Stimulated activated CD8-positive, alpha-beta memory T cell treated with anti-CD3 and anti-CD28 coated beads, Interleukin-12 subunit alpha, Interleukin-12 subunit beta, amount 100 ng/mL, for 24 hours (primary cell): ENCODE measurements around the gene NEU1.
A peak's percentile ranks its signal among the peaks of the same experiment; 100 is the strongest.
"Not testable (repeated sequence)": the region's sequence is repeated elsewhere in the genome, so short reads cannot be mapped to it uniquely, and the experiment has no call there.

Experiments used
- DNase-seq: peaks from one replicate; pipeline ENCODE4 v3.0.0-alpha.2; 2020; ENCODE audit errors: extremely low read depth

Gene NEU1

GRCh38 chr6:31862344-31863235 is at the start of gene NEU1:
NEU1 (minus strand) TSS chr6:31862821; CDS start chr6:31862776, 45 bp downstream.
- DNase-seq, result peak; percentile 98

GRCh38 chr6:31911826-31912585 is 49.4 kb upstream of the NEU1 start:
- no peak for DNase-seq

GRCh38 chr6:31909298-31909697 is 46.7 kb upstream of the NEU1 start:
- not testable (repeated sequence) for DNase-seq

- DNase-seq, result no peak
These were observed 46.2 kb upstream of the NEU1 start for GRCh38 chr6:31908791-31909190.

- not testable (repeated sequence) for DNase-seq
These were observed 45.6 kb upstream of the NEU1 start for GRCh38 chr6:31908255-31908654.

- DNase-seq, result no peak
These were observed 44.7 kb upstream of the NEU1 start for GRCh38 chr6:31907158-31907813.

GRCh38 chr6:31906727-31907126 is 44.1 kb upstream of the NEU1 start:
- not testable (repeated sequence) for DNase-seq

GRCh38 chr6:31906122-31906521 is 43.5 kb upstream of the NEU1 start:
- no peak for DNase-seq

GRCh38 chr6:31905041-31905440 is 42.4 kb upstream of the NEU1 start:
- DNase-seq, result no peak

GRCh38 chr6:31903957-31904356 is 41.3 kb upstream of the NEU1 start:
- no peak for DNase-seq

- peak; percentile 72 for DNase-seq
These were observed 39.5 kb upstream of the NEU1 start, which contains the start of gene ZBTB12 for GRCh38 chr6:31901953-31902643. ZBTB12 (minus strand) TSS chr6:31902086; CDS start chr6:31901305, 781 bp downstream.

- peak; percentile 55 for DNase-seq
These were observed 38.9 kb upstream of the NEU1 start for GRCh38 chr6:31901415-31901952.

GRCh38 chr6:31900917-31901414 is 38.3 kb upstream of the NEU1 start:
- DNase-seq, result no peak

GRCh38 chr6:31899882-31900722 is 37.5 kb upstream of the NEU1 start:
- DNase-seq, result no peak

- DNase-seq, result no peak
These were observed 36.6 kb upstream of the NEU1 start for GRCh38 chr6:31899215-31899614.

- no peak for DNase-seq
These were observed 35.9 kb upstream of the NEU1 start for GRCh38 chr6:31898383-31899011.

- DNase-seq, result peak; percentile 72
These were observed 35.2 kb upstream of the NEU1 start, which contains the start of gene EHMT2 for GRCh38 chr6:31897612-31898382. EHMT2 (minus strand) TSS chr6:31897698; CDS start chr6:31897677, 21 bp downstream.

- DNase-seq, result no peak
These were observed 34.4 kb upstream of the NEU1 start for GRCh38 chr6:31896856-31897611.
